Vagina (tissue), 2 donors: ENCODE data around the gene SBNO1.

Experiments
- POLR2AphosphoS5 ChIP-seq, 2 donors: sonication (generic); formaldehyde crosslinking; IDR thresholded peaks; one replicate each; pipeline ENCODE4 v1.9.0; 2017; ENCODE audit warnings: antibody characterized with exemption in 2 of 2, mild to moderate bottlenecking in 2 of 2, low read depth in 1 of 2; ENCODE audit not compliant: insufficient read depth in 1 of 2
- TF ChIP-seq, protein P1 (sequence below), 3 experiments: fragments of 450-650 bp in 2 of 3; fragments of 200-600 bp in 1 of 3; sonication (generic) in 1 of 3; IDR thresholded peaks; one replicate each; pipeline ENCODE4 v1.5.1; 2017 to 2019; ENCODE audit warnings: antibody characterized with exemption in 3 of 3, mild to moderate bottlenecking in 2 of 3, moderate library complexity in 2 of 3

DNA sequence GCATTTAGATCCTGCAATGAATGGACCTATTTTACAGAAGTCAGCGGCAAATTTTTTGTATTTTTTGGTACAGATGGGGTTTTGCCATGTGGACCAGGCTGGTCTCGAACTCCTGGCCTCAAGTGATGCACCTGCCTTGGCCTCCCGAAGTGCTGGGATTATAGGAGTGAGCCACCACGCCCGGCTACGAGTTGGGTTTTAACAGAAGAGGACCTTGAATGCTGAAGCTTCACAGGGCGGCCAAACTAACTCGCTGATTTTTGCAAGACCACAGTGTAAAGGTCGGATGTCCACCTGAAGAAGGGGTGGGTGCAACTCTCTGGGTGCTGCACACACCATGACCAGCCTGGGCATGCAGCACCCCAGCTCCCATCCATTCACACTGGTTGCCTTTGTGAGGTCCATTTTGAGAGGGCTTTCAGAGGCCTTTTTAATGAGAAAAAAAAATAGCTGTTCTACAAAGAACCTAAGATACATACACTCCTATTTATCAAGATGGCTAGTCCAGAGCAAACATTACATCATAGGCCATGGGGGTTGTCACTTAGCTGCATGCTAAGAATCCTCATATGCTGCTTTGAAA, 71.4 kb downstream of the SBNO1 start:
- TF ChIP-seq, protein P1, sequence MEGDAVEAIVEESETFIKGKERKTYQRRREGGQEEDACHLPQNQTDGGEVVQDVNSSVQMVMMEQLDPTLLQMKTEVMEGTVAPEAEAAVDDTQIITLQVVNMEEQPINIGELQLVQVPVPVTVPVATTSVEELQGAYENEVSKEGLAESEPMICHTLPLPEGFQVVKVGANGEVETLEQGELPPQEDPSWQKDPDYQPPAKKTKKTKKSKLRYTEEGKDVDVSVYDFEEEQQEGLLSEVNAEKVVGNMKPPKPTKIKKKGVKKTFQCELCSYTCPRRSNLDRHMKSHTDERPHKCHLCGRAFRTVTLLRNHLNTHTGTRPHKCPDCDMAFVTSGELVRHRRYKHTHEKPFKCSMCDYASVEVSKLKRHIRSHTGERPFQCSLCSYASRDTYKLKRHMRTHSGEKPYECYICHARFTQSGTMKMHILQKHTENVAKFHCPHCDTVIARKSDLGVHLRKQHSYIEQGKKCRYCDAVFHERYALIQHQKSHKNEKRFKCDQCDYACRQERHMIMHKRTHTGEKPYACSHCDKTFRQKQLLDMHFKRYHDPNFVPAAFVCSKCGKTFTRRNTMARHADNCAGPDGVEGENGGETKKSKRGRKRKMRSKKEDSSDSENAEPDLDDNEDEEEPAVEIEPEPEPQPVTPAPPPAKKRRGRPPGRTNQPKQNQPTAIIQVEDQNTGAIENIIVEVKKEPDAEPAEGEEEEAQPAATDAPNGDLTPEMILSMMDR (IDR thresholded peaks at IDR 0.05), result no peak
- no peak for TF ChIP-seq POLR2AphosphoS5 (IDR thresholded peaks at IDR 0.05; ENCODE audit: insufficient read depth in 1 of 2, low read depth in 1 of 2)
